Psoas muscle (tissue), 8 donors: ENCODE data around the gene KIF9. TPM values are rescaled to one million over a fixed set of nuclear protein-coding genes. Genes with fewer than 3 reads are reported as not detected.
"Not testable (repeated sequence)": the region's sequence is repeated elsewhere in the genome, so short reads cannot be mapped to it uniquely, and the experiment has no call there.

Experiments used
- ATAC-seq, 4 donors: fragments of 200-7000 bp; cut with Tn5 transposase; one replicate each; pipeline ENCODE4 v1.9.1; 2020; ENCODE audit warnings: moderate library complexity in 3 of 4, mild to moderate bottlenecking in 2 of 4
- DNase-seq, 2 donors: peaks; one replicate each; pipeline ENCODE4 v3.0.0-alpha.2; 2020
- H3K27ac ChIP-seq: fragments of 200-600 bp; one replicate; pipeline ENCODE4 v1.8.0; 2022
- H3K27me3 ChIP-seq, 3 donors: fragments of 200-600 bp in 1 of 3; one replicate each; pipeline versions ENCODE4 v1.6.1 to v1.8.0; 2013 to 2022; ENCODE audit warnings: low read length in 2 of 3, mild to moderate bottlenecking in 2 of 3, moderate library complexity in 1 of 3; ENCODE audit not compliant: insufficient read depth in 3 of 3
- H3K36me3 ChIP-seq, 2 donors: fragments of 200-600 bp in 1 of 2; one replicate each; pipeline versions ENCODE4 v1.6.1 to v1.8.0; 2013 to 2022; ENCODE audit warnings: low read depth in 1 of 2, mild to moderate bottlenecking in 1 of 2, moderate library complexity in 1 of 2; ENCODE audit not compliant: insufficient read depth in 1 of 2
- H3K4me1 ChIP-seq: fragments of 200-600 bp; one replicate; pipeline ENCODE4 v1.8.0; 2022
- H3K4me3 ChIP-seq: fragments of 200-600 bp; one replicate; pipeline ENCODE4 v1.8.0; 2022; ENCODE audit warnings: mild to moderate bottlenecking
- H3K9me3 ChIP-seq: fragments of 200-600 bp; one replicate; pipeline ENCODE4 v1.8.0; 2022
- CTCF ChIP-seq: fragments of 200-600 bp; IDR thresholded peaks from one replicate; pipeline ENCODE4 v1.8.0; 2022; ENCODE audit warnings: antibody characterized with exemption
- WGBS, 3 donors: extraction: QIAGEN DNeasy Blood & Tissue Kit; methylation state at CpG; one replicate each; pipeline versions ENCODE4 v1.1.6 to v1.1.7; 2013; 5-methylcytosine and 5-hydroxymethylcytosine counted together
- intact Hi-C, 2 donors: fragments of 100-400 bp; cut with DNase I; formaldehyde crosslinking; loops; one replicate each; pipeline versions ENCODE4 v1.11.0 to v1.14.2; 2022
- polyA plus RNA-seq, 3 donors: library from polyadenylated mRNA; stranded (reverse); fragments of 200-250 nt; gene quantifications; one replicate each; pipeline ENCODE4 v1.2.3, GENCODE V29; 2013
- total RNA-seq, 4 donors: library from RNA; stranded (reverse); fragmentation: NEBNext Ultra II Directional in 2 of 4; extraction: Animal tissue kit (Norgen Biotek cat#: 25700) in 2 of 4; gene quantifications; one replicate each; pipeline versions ENCODE4 v1.2.1 to v1.2.4, GENCODE V29; 2021 to 2023
- donor health status: healthy with polysubstance abuse.
- donor health status: DM: no; HTN: no; CAD: no; lungs with moderate emphysema.
- donor health status: Bipolar disorder and iron deficiency.
- donor health status: healthy.
- donor health status: DM: yes; HTN: yes; CAD: no.
- donor health status: DM: no; HTN: no; CAD: no.
- donor health status: DM: no; HTN: no; CAD: no.
- donor health status: DM: yes; HTN: yes; CAD: no.

KIF9 gene
- total and polyA plus RNA-seq, 7 donors: 3.5 to 15.5 (median 5.9) TPM

- peaks cover 3 to 53% of the 10 kb centered on the region in 2 donors for H3K36me3 ChIP-seq
- 49 to 50% (median 50%) methylated on average over 2 of the region's 2 CpGs for WGBS, 3 donors
Observed at GRCh38 chr3:47319956-47320355, 37.4 kb upstream of the KIF9 start.

GRCh38 chr3:47318916-47319315 lies 36.3 kb upstream of the KIF9 start:
- Histone ChIP-seq H3K9me3 (no peaks in the 10 kb centered on the region), H3K27ac (no peak overlapping the region), H3K4me1 (peaks cover 13% of the 10 kb centered on the region), H3K36me3 (peaks cover 3 to 47% of the 10 kb centered on the region in 2 donors), H3K4me3 (no peak overlapping the region), H3K27me3 (no peaks in the 10 kb centered on the region)
- intact Hi-C loops: no loop called here
- ATAC-seq (no peak), DNase-seq (no peak)
- 63 to 85% (median 72%) methylated on average over 1 of the region's 1 CpG for WGBS, 3 donors
- no peak for TF ChIP-seq CTCF

More at GRCh38 chr3:47319956-47320355, 37.4 kb upstream of the KIF9 start:
- peaks cover 6% of the 10 kb centered on the region for H3K4me1 ChIP-seq
- no peak overlapping the region for H3K27ac ChIP-seq
- DNase-seq (no peak), ATAC-seq (no peak)
- no peak overlapping the region for H3K4me3 ChIP-seq
- H3K9me3 ChIP-seq: no peaks in the 10 kb centered on the region
- no peaks in the 10 kb centered on the region for H3K27me3 ChIP-seq
- intact Hi-C loops: loop anchor here (5.0 to 10.0 kb wide), 4 partner anchors 38 to 615 kb away; partner anchors contain the start of genes TMIE (in 2 of the 2), KIF9 (in 1 of the 2), KLHL18 (in 1 of the 2) and SETD2 (in 1 of the 2)
- no peak for TF ChIP-seq CTCF

GRCh38 chr3:47316151-47316550 lies 33.6 kb upstream of the KIF9 start:
- H3K27me3 ChIP-seq, intact Hi-C loops, DNase-seq, H3K27ac ChIP-seq, H3K9me3 ChIP-seq, H3K4me3 ChIP-seq: not testable (repeated sequence)
- Histone ChIP-seq H3K4me1 (peaks cover 13% of the 10 kb centered on the region), H3K36me3 (peaks cover 0 to 20% of the 10 kb centered on the region in 2 donors)
- ATAC-seq: peak; percentile 57 to 91 (median 82)
- WGBS, 3 donors: 67 to 89% (median 81%) methylated on average over 1 of the region's 1 CpG

GRCh38 chr3:47315069-47315647 lies 32.6 kb upstream of the KIF9 start:
- Histone ChIP-seq H3K9me3 (no peaks in the 10 kb centered on the region), H3K36me3 (peaks cover 0 to 10% of the 10 kb centered on the region in 2 donors), H3K27ac (no peak overlapping the region), H3K4me1 (peaks cover 13% of the 10 kb centered on the region), H3K4me3 (no peak overlapping the region), H3K27me3 (no peaks in the 10 kb centered on the region)
- no peak for ATAC-seq
- no peak for DNase-seq
- no peak for TF ChIP-seq CTCF
- 66 to 71% (median 67%) methylated on average over 5 of the region's 5 CpGs for WGBS, 3 donors
- intact Hi-C loops: no loop called here

GRCh38 chr3:47314056-47314764 lies 31.6 kb upstream of the KIF9 start:
- intact Hi-C loops: no loop called here
- no peak for ATAC-seq
- peaks cover 13% of the 10 kb centered on the region for H3K4me1 ChIP-seq

More at GRCh38 chr3:47314056-47314764, 31.6 kb upstream of the KIF9 start:
- Histone ChIP-seq H3K9me3 (no peaks in the 10 kb centered on the region), H3K36me3 (peaks cover 0 to under 1% of the 10 kb centered on the region in 2 donors), H3K27me3 (no peaks in the 10 kb centered on the region), H3K4me3 (no peak overlapping the region), H3K27ac (no peak overlapping the region)
- no peak for DNase-seq
- no peak for TF ChIP-seq CTCF
- 90 to 96% (median 93%) methylated on average over 8 of the region's 8 CpGs for WGBS, 3 donors
